Measurements from ENCODE around the gene IGFBPL1.

IGFBPL1 gene

DNA sequence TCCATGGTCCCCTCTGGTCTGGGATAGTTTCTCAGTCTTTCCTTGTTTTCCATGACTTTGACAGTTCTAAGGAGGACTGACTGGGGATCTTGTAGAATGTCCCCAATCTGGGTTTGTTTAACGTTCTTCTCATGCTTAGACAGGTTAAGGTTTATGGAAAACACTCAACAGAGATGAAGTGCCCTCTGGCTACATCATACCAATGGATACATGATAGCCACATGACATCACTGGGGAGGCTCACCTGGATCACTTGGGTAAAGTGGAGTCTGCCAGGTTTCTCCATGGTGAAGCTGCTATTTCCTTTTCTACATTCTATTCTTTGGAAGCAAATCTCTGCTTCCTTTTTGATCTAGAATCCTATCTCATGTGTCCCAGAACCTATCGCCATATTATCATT is 55.5 kb downstream of the IGFBPL1 start:
- no peak overlapping the region for H3K4me3 ChIP-seq (ENCODE audit: low read depth, low read length)
- H3K27ac ChIP-seq: no peak overlapping the region
- H3K27me3 ChIP-seq (ENCODE audit: insufficient read depth, low read depth, severe bottlenecking): no peaks in the 10 kb centered on the region
- TF ChIP-seq, protein P1, sequence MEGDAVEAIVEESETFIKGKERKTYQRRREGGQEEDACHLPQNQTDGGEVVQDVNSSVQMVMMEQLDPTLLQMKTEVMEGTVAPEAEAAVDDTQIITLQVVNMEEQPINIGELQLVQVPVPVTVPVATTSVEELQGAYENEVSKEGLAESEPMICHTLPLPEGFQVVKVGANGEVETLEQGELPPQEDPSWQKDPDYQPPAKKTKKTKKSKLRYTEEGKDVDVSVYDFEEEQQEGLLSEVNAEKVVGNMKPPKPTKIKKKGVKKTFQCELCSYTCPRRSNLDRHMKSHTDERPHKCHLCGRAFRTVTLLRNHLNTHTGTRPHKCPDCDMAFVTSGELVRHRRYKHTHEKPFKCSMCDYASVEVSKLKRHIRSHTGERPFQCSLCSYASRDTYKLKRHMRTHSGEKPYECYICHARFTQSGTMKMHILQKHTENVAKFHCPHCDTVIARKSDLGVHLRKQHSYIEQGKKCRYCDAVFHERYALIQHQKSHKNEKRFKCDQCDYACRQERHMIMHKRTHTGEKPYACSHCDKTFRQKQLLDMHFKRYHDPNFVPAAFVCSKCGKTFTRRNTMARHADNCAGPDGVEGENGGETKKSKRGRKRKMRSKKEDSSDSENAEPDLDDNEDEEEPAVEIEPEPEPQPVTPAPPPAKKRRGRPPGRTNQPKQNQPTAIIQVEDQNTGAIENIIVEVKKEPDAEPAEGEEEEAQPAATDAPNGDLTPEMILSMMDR (IDR thresholded peaks at IDR 0.05; ENCODE audit: low read depth, low read length): no peak
- H3K9me3 ChIP-seq (ENCODE audit: severe bottlenecking): no peaks in the 10 kb centered on the region
- DNase-seq: no peak
- no peaks in the 10 kb centered on the region for H3K36me3 ChIP-seq

DNA sequence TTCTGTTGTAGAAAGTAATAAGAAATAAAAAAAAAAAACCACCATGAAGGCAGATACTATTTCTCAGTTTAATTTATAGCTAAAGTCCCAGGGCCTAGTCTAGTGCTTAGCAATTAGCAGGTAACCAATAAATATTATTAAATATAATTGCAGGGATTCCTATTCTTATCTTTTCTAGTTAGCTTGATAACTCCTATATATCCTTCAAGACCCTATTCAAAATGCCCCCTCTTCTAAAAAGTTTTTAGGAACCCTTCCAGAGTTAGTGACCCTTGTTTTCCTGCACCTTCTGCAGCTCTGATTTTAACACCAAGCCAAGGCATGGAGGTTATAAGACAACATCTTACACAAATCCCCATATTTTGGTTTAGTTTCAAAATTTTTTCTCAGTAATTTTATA is 56.4 kb downstream of the IGFBPL1 start:
- Histone ChIP-seq H3K27me3 (ENCODE audit: insufficient read depth, low read depth, severe bottlenecking) (no peaks in the 10 kb centered on the region), H3K36me3 (no peaks in the 10 kb centered on the region), H3K4me3 (ENCODE audit: low read depth, low read length) (no peak overlapping the region), H3K9me3 (ENCODE audit: severe bottlenecking) (no peaks in the 10 kb centered on the region), H3K27ac (no peak overlapping the region)
- no peak for DNase-seq
- TF ChIP-seq, protein P1 (IDR thresholded peaks at IDR 0.05; ENCODE audit: low read depth, low read length): no peak

DNA sequence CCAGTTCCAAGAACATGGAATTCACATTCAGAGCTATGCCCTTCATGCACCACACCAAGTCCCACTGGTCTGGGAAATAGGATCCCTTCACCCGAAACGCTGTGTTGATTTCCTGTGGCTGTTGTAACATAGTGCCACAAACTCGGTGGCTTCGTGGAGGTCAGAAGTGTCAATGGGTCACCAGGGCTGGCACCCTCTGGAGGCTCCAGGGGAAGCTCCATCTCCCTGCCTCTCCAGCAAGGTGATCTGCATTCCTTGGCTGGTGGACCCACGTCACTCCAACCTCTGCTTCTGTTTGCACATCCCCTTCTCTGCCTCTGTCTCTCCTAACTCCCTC is 60.7 kb downstream of the IGFBPL1 start:
- TF ChIP-seq, protein P1 (IDR thresholded peaks at IDR 0.05; ENCODE audit: low read depth, low read length): no peak
- Histone ChIP-seq H3K27me3 (ENCODE audit: insufficient read depth, low read depth, severe bottlenecking) (no peaks in the 10 kb centered on the region), H3K9me3 (ENCODE audit: severe bottlenecking) (no peaks in the 10 kb centered on the region), H3K4me3 (ENCODE audit: low read depth, low read length) (no peak overlapping the region), H3K27ac (no peak overlapping the region), H3K36me3 (no peaks in the 10 kb centered on the region)
- no peak for DNase-seq

DNA sequence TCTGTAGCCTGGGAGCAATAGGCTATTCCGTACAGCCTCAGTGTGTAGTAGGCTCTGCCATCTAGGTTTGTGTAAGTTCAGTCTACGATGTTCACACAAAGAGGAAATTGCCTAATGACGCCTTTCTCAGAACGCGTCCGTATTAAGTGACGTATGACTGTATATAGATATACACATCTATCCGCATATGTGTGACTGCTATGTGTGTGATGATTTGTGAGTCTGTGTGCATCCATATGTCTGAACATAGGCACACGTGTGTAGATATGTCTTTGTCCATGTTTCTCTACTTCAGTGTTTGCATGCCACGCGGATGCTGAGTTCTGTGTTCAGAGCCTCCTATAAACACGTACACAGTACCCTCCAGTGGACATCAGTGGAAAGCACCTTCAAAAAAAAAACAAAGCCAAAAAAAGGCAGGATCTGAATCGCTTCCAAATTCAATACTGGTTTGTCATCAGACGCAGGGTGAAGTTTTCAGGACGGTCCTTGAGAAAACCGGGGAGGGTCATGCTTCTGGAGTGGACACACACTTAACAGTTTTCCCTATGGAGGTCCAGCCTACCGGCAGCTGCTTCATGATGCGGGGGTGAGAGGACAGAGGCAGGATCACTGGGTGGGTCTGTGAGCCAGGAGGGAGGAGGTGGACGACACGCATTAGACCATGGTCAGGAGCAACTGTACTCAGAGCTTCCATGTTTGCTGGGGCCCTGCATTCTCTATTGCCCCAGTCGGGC is 61.2 kb downstream of the IGFBPL1 start:
- no peak overlapping the region for H3K4me3 ChIP-seq (ENCODE audit: low read depth, low read length)
- TF ChIP-seq, protein P1 (IDR thresholded peaks at IDR 0.05; ENCODE audit: low read depth, low read length): peak; percentile 58
- H3K9me3 ChIP-seq (ENCODE audit: severe bottlenecking): no peaks in the 10 kb centered on the region
- no peaks in the 10 kb centered on the region for H3K36me3 ChIP-seq
- no peaks in the 10 kb centered on the region for H3K27me3 ChIP-seq (ENCODE audit: insufficient read depth, low read depth, severe bottlenecking)
- no peak for DNase-seq
- H3K27ac ChIP-seq: no peak overlapping the region

DNA sequence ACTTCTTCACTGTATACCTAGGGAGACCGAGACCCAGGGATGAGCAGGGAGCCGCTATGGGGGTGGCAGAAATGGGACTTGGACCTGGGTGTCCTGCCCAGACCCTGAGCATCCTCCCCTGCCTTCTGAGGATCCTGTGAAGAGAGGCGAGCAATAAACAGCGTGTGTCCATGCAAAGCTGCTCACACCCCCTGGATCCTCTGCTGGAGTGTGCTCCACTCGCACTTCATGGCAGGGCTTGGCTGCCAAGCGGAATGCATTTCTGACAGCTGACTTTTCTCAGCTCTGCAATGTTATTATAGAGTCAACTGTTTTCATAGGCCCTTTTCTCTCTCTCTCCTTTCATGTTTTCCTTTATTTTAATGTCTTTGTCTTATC is 62.8 kb downstream of the IGFBPL1 start:
- Histone ChIP-seq H3K9me3 (ENCODE audit: severe bottlenecking) (no peaks in the 10 kb centered on the region), H3K27me3 (ENCODE audit: insufficient read depth, low read depth, severe bottlenecking) (no peaks in the 10 kb centered on the region)

More for the DNA sequence above, 62.8 kb downstream of the IGFBPL1 start:
- no peaks in the 10 kb centered on the region for H3K36me3 ChIP-seq
- TF ChIP-seq, protein P1 (IDR thresholded peaks at IDR 0.05; ENCODE audit: low read depth, low read length): no peak
- no peak overlapping the region for H3K27ac ChIP-seq
- no peak for DNase-seq
- H3K4me3 ChIP-seq (ENCODE audit: low read depth, low read length): no peak overlapping the region

All from WERI-Rb-1 (cell line).